ENCODE results near the gene CUX1. TPM values are rescaled to one million over a fixed set of nuclear protein-coding genes. Genes with fewer than 3 reads are reported as not detected.
"Not testable (repeated sequence)": the region's sequence is repeated elsewhere in the genome, so short reads cannot be mapped to it uniquely, and the experiment has no call there.

The CUX1 gene
- total RNA-seq, 2 donors from 2014 or later: 8.6 to 23.3 TPM

- no peak for DNase-seq (ENCODE audit: low spot score in 2 of 2)
- H3K9me3 Mint-ChIP-seq: no peaks in the 10 kb centered on the region
- H3K27ac Mint-ChIP-seq: no peak overlapping the region
- no peak for ATAC-seq
- H3K36me3 Mint-ChIP-seq: no peaks in the 10 kb centered on the region
These were observed 403.8 kb downstream of the CUX1 start for GRCh38 chr7:102220960-102221800.

DNA sequence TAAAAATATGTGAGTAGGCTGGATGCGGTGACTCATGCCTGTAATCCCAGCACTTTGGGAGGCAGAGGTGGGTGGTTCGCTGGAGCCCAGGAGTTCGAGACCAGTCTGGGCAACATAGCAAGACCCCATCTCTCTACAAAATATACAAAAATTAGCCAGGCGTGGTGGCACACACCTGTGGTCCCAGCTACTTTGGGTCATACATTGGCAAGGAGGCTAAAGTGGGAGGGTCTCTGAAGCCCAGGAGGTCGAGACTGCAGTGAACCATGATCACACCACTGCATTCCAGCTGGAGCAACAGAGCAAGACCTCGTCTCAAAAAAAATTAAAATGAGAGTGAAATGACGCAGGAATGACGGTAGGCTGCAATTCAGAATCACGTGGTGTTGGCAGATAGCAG lies 404.5 kb downstream of the CUX1 start:
- no peak overlapping the region for H3K27ac Mint-ChIP-seq
- H3K36me3 Mint-ChIP-seq: no peaks in the 10 kb centered on the region
- ATAC-seq: no peak
- H3K9me3 Mint-ChIP-seq: no peaks in the 10 kb centered on the region
- no peak for DNase-seq (ENCODE audit: low spot score in 2 of 2)

- Mint-ChIP-seq H3K27ac (no peak overlapping the region), H3K9me3 (no peaks in the 10 kb centered on the region), H3K36me3 (no peaks in the 10 kb centered on the region)
- no peak for ATAC-seq
- no peak for DNase-seq (ENCODE audit: low spot score in 2 of 2)
These were observed 405.0 kb downstream of the CUX1 start for GRCh38 chr7:102222445-102222844.

DNA sequence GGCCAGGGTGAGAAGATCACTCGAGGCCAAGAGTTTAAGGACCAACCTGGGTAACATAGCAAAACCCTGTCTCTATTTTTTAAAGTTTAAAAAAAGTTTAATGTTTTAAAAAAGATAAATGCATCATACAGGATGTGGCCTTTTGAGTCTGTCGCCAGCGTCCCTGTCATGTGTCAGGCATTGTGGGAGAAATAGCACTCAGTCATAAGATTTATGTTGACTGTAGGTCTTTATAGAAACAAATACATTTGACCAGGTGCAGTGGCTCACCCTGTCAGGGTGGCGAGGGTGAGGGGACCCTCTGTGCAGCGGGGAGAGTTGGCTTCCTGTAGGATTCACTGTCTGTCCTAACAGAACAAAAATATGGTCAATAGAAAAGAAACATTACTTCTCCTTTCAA lies 405.8 kb downstream of the CUX1 start:
- Mint-ChIP-seq H3K36me3 (no peaks in the 10 kb centered on the region), H3K27ac (peak overlapping the region in 1 of 2 donors; percentile 74), H3K9me3 (no peaks in the 10 kb centered on the region)
- ATAC-seq (no peak), DNase-seq (ENCODE audit: low spot score in 2 of 2) (no peak)

DNA sequence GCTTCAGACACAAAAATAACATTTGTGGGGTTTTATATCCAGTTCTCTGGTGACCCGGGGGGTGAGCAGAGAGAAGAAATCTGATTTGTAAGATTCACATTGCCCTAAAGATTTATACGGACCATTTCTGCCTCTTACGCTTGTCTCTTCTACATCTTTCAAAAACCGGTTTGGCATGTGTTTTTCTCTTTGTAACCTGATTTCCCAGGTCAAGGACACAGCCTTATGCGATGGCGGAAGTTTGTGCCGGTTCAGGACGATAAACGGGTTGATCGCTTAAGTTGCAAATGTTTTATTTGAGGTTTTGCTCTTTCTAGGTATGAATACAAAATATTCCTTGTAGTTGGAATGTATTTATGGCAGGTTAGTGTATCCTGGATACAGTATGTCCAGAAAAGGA lies 407.6 kb downstream of the CUX1 start:
- Mint-ChIP-seq H3K27ac (no peak overlapping the region), H3K36me3 (no peaks in the 10 kb centered on the region), H3K9me3 (no peaks in the 10 kb centered on the region)
- no peak for DNase-seq (ENCODE audit: low spot score in 2 of 2)
- ATAC-seq: no peak

DNA sequence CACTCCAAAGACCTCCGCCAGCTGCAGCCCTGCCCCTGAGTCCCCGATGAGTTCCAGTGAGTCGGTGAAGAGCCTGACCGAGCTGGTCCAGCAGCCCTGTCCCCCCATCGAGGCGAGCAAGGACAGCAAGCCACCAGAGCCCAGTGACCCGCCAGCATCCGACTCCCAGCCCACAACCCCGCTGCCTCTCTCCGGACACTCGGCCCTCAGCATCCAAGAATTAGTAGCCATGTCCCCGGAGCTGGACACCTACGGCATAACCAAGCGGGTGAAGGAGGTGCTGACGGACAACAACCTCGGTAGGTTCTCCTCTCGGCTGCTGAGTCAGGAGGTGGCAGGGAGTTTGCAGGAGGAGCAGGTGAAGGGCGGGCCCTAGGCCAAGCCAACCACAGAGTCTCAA lies 409.9 kb downstream of the CUX1 start:
- Mint-ChIP-seq H3K36me3 (no peaks in the 10 kb centered on the region), H3K27ac (no peak overlapping the region), H3K9me3 (no peaks in the 10 kb centered on the region)
- ATAC-seq (no peak), DNase-seq (ENCODE audit: low spot score in 2 of 2) (no peak)

GRCh38 chr7:102228935-102229334 lies 411.5 kb downstream of the CUX1 start:
- no peak for ATAC-seq
- no peak overlapping the region for H3K27ac Mint-ChIP-seq
- H3K36me3 Mint-ChIP-seq: no peaks in the 10 kb centered on the region
- DNase-seq (ENCODE audit: low spot score in 2 of 2): no peak
- H3K9me3 Mint-ChIP-seq: no peaks in the 10 kb centered on the region

GRCh38 chr7:102230162-102230561 lies 412.7 kb downstream of the CUX1 start:
- not testable (repeated sequence) for DNase-seq (ENCODE audit: low spot score in 2 of 2); ATAC-seq; H3K9me3 Mint-ChIP-seq; H3K27ac Mint-ChIP-seq; H3K36me3 Mint-ChIP-seq

GRCh38 chr7:102230593-102230992 lies 413.2 kb downstream of the CUX1 start:
- no peak for DNase-seq (ENCODE audit: low spot score in 2 of 2)
- no peak for ATAC-seq
- Mint-ChIP-seq H3K27ac (no peak overlapping the region), H3K36me3 (no peaks in the 10 kb centered on the region), H3K9me3 (no peaks in the 10 kb centered on the region)

GRCh38 chr7:102232611-102233286 lies 415.3 kb downstream of the CUX1 start:
- Mint-ChIP-seq H3K9me3 (no peaks in the 10 kb centered on the region), H3K36me3 (no peaks in the 10 kb centered on the region), H3K27ac (peak overlapping the region; percentile 44 to 77)
- no peak for ATAC-seq
- no peak for DNase-seq (ENCODE audit: low spot score in 2 of 2)

- no peak for ATAC-seq
- peak overlapping the region in 1 of 2 donors; percentile 79 for H3K27ac Mint-ChIP-seq
These were observed 416.7 kb downstream of the CUX1 start for GRCh38 chr7:102234131-102234530.

GRCh38 chr7:102234801-102235550 lies 417.6 kb downstream of the CUX1 start:
- DNase-seq (ENCODE audit: low spot score in 2 of 2) (no peak), ATAC-seq (no peak)
- no peaks in the 10 kb centered on the region for H3K36me3 Mint-ChIP-seq
- no peak overlapping the region for H3K27ac Mint-ChIP-seq
- H3K9me3 Mint-ChIP-seq: no peaks in the 10 kb centered on the region

More at GRCh38 chr7:102234131-102234530, 416.7 kb downstream of the CUX1 start:
- H3K9me3 Mint-ChIP-seq: no peaks in the 10 kb centered on the region
- DNase-seq (ENCODE audit: low spot score in 2 of 2): no peak
- H3K36me3 Mint-ChIP-seq: no peaks in the 10 kb centered on the region

GRCh38 chr7:102236102-102236501 lies 418.7 kb downstream of the CUX1 start:
- DNase-seq (ENCODE audit: low spot score in 2 of 2): no peak
- H3K9me3 Mint-ChIP-seq: no peaks in the 10 kb centered on the region

GRCh38 chr7:102236592-102237287 lies 419.3 kb downstream of the CUX1 start:
- H3K36me3 Mint-ChIP-seq: no peaks in the 10 kb centered on the region
- DNase-seq (ENCODE audit: low spot score in 2 of 2) (peak in 1 of 2 donors; percentile 67), ATAC-seq (peak; percentile 66 to 70)
- peak overlapping the region in 1 of 2 donors; percentile 72 for H3K27ac Mint-ChIP-seq
- no peaks in the 10 kb centered on the region for H3K9me3 Mint-ChIP-seq

More at GRCh38 chr7:102236102-102236501, 418.7 kb downstream of the CUX1 start:
- ATAC-seq: no peak
- H3K36me3 Mint-ChIP-seq: no peaks in the 10 kb centered on the region
- no peak overlapping the region for H3K27ac Mint-ChIP-seq

DNA sequence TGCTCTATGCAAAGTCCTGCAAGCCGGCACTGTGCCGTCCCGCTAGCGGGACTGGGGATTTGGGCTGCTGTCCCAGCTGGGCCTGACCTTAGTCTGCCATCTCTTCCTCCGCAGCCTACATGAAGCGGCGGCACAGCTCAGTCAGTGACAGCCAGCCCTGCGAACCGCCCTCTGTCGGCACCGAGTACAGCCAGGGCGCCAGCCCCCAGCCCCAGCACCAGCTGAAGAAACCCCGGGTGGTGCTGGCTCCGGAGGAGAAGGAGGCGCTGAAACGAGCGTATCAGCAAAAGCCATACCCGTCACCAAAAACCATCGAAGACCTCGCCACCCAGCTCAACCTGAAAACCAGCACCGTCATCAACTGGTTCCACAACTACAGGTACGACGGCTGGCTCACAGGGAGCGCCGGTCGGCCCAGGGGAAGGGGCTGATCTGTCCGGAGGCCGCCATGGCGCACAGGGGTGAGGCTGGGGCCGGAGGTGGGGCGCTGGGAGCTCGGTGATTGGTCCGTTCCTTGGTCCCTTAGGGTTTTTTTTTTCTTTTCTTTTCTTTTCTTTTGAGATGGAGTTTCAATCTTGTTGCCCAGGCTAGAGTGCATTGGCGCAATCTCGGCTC lies 421.9 kb downstream of the CUX1 start:
- DNase-seq (ENCODE audit: low spot score in 2 of 2): no peak
- no peaks in the 10 kb centered on the region for H3K36me3 Mint-ChIP-seq
- no peaks in the 10 kb centered on the region for H3K9me3 Mint-ChIP-seq
- ATAC-seq: no peak
- H3K27ac Mint-ChIP-seq: peak overlapping the region in 1 of 2 donors; percentile 60

- H3K9me3 Mint-ChIP-seq: no peaks in the 10 kb centered on the region
- DNase-seq (ENCODE audit: low spot score in 2 of 2) (no peak), ATAC-seq (no peak)
- H3K36me3 Mint-ChIP-seq: no peaks in the 10 kb centered on the region
- no peak overlapping the region for H3K27ac Mint-ChIP-seq
These were observed 424.0 kb downstream of the CUX1 start for GRCh38 chr7:102241431-102241830.

Measured in activated naive CD4-positive, alpha-beta T cell treated with anti-CD3 and anti-CD28 coated beads, Interleukin-2, amount 50 U/mL, for 72 hours (primary cell).